HG03378 (cell line): ENCODE results near the gene MARCHF9.
"Not testable (repeated sequence)": the region's sequence is repeated elsewhere in the genome, so short reads cannot be mapped to it uniquely, and the experiment has no call there.

ENCODE experiments used
- ATAC-seq: cut with Tn5 transposase; IDR thresholded peaks from one replicate; pipeline ENCODE4 v1.9.1; 2021; ENCODE audit warnings: mild to moderate bottlenecking, moderate library complexity; ENCODE audit not compliant: unreplicated experiment

The MARCHF9 gene, protein sequence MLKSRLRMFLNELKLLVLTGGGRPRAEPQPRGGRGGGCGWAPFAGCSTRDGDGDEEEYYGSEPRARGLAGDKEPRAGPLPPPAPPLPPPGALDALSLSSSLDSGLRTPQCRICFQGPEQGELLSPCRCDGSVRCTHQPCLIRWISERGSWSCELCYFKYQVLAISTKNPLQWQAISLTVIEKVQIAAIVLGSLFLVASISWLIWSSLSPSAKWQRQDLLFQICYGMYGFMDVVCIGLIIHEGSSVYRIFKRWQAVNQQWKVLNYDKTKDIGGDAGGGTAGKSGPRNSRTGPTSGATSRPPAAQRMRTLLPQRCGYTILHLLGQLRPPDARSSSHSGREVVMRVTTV

DNA sequence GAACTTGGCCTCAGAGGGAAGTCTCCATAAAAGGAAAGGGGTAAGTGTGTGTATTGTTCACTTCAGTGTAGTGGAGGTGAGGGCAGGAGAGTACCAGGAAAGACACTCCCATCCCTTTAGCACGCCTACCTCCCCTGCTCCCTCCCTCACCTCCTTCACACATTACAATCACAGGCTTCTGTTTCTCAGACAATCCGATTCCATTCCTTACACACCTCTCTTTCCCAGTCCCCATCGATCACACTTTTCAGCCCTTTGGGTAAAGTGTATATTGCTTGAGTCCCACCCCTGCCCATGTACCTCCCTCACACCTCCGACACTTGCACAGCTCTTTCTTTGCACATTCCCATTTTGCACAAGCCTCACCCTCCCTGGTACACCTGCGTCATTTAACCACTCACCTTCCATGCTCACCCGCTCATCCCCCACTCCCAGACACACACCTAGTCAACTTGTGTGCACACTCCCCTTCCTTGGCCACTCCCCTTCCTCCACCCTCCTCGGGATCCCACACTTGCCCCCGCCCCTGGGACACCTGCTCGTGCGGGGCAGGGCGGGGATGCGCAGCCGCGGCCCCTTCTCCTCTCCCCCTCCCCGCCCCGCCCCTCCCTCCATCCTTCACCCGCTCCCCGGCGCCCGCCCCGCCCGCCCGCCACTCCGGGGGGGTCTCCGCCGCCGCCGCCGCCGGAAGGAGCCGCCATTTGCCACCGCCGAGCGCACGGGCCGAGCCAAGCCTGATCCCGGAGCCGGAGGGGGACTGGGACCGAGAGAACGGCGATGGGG is at the start of gene MARCHF9:
MARCHF9 (plus strand) TSS at position 693 of the 783 bp plus-strand sequence. CDS start 426 bp downstream, outside the sequence.
- ATAC-seq, result no peak

DNA sequence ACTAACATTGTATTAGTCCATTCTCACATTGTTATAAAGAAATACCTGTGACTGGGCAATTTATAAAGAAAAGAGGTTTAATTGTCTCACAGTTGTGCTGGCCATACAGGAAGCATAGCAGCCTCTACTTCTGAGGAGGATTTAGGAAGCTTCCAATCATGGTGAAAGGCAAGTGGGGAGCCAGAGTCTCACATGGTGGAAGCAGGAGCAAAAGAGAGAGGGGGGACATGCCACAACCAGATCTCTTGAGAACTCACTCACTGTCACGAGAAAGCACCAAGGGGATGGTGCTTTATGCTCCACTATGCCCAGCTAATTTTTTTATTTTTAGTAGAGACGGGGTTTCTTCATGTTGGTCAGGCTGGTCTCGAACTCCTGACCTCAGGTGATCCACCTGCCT is 47.7 kb upstream of the MARCHF9 start:
- ATAC-seq, result no peak

DNA sequence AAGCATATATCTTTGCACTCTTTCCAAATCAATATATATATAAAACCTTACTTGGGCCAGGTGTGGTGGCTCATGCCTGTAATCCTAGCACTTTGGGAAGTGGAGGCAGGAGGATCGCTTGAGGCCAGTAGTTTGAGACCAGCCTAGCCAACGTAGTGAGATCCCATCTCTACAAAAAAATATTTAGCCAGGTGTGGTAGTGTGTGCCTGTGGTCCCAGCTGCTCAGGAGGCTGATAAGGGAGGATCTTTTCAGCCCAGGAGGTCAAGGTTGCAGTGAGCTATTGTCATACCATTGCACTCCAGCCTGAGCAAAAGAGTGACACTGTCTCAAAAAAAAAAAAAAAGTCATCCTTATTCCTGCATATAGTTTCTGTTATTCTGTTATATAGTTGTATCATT is 46.6 kb upstream of the MARCHF9 start:
- ATAC-seq, result no peak

DNA sequence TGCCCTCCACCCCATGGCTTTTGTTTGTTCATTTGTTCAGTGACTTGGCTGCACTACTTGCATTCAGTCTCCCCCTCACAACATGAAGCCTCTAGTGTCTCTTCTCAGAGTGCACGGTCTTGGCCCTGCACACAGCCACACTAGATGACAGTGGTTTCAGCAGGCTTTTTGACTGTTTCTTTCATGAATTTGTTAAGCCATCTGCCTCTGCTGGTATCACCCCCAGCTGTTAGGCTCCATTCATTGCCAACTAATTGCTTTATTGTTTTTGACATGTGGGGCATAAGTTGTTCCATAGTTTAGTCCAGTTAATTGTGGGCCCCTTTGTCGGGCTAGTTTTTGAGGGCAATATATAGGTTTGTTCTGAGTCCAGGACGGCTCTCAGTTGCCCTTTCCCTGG is 42.2 kb upstream of the MARCHF9 start:
- ATAC-seq, result no peak

DNA sequence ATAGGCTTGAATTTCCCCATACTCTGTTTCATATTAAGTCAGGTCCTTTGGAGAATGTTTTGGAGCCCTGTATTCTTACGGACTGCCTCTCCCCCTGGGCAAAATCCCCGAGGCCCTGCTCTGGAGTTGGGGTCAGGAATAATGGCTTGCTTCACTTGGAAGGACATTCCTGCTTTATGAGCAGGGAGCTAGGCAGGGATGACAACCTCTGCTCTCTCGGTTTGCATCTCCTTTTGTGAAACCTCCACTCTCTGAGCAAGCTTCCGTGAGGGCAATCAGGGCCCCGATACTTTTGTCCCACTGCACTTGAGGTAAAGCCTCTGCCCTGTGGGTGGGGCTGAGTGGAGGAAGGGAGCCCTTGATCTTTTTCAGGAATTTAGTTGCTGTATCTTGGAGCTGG is 41.7 kb upstream of the MARCHF9 start:
- ATAC-seq, result no peak

DNA sequence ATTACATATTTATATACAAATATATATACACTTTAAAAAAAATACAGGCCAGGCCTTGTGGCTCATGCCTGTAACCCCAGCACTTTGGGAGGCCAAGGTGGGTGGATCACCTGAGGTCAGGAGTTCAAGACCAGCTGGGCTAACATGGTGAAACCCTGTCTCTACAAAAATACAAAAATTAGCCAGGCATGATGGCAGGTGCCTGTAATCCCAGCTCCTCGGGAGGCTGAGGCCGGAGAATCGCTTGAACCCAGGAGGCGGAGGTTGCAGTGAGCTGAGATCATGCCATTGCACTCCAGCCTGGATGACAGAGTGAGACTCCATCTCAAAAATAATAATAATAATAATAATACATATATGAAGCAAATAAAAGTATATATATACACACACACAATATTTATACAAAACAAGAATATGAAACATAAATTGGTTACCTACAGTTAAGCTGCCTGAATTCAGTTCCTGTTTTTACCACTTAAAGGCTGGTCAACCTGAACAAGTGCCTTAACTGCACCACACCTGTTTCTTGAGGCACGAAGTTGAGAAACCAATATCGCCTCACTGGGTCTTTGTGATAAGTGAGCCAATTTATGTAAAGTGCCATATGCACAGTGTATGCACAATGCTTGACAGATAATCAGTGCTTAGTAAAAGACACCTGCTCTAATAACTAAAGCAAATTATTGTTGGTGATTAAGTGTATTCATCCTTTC is 39.7 kb upstream of the MARCHF9 start:
- not testable (repeated sequence) for ATAC-seq

DNA sequence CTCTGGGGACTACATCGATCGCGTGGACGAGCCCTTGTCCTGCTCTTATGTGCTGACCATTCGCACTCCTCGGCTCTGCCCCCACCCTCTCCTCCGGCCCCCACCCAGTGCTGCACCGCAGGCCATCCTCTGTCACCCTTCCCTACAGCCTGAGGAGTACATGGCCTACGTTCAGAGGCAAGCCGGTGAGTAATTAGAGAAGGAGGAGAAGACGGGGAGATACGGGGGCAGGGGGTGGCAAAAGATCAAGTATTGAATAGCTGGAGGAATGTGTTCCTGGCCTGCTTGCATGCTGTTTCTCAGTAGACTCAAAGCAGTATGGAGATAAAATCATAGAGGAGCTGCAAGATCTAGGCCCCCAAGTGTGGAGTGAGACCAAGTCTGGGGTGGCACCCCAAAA is 39.1 kb upstream of the MARCHF9 start:
- no peak for ATAC-seq

DNA sequence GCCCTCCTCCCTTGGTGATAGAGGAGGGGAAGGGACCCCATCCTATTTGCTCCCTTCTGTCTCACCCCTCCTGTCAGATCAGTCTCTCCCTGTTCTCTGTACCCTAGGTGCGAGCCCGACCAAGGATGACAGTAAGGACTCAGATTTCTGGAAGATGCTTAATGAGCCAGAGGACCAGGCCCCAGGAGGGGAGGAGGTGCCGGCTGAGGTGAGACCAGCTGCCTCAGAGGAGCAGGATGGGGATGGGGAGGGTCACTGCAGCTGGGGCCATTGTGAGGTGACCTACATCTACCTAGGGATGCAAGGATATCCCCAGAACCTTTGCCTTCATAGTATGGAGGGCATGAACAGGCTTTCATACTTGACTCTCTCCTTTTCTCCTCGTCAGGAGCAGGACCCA is 38.6 kb upstream of the MARCHF9 start:
- no peak for ATAC-seq

DNA sequence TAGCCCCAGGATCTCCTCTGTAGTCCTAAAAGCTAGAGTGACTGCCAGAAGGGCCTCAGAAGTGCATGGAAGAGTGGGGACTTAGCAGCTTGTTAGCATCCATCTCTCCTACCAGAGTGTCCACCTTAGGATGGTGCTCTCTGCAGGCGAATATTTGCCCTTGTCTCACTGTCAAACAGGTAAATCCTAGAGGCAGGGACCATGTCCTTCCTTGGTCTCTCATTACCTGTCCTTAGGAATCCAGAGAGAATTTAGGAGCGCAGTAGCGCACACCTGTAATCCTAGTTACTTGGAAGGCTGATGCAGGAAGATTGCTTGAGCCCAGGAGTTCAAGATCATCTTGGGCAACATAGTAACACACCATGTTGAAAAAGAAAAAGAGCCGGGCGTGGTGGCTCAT is 37.8 kb upstream of the MARCHF9 start:
- ATAC-seq, result no peak

DNA sequence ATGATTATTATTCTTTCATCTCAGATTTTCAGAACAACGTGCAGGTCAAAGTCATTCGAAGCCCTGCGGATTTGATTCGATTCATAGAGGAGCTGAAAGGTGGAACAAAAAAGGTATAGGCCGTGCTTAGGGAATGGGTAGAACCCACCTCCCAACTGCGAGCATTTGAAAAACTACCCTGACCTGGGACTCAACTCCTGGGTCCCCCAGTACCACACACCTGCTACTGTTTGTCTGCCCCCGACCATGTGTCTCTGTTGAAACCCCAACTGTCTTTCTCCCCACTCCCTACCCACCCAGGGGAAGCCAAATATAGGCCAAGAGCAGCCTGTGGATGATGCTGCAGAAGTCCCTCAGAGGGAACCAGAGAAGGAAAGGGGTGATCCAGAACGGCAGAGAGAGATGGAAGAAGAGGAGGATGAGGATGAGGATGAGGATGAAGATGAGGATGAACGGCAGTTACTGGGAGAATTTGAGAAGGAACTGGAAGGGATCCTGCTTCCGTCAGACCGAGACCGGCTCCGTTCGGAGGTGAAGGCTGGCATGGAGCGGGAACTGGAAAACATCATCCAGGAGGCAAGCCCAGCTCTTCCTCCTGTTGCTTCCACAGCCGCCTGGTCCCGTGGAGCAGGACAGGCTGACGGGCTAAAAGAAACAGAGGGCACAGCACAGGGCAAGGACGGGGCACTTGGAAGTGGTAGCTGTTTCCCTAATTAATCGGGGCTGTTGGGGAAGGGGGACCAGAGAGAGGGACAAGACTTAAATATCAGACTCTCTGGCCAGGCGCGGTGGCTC is 36.9 kb upstream of the MARCHF9 start:
- no peak for ATAC-seq

DNA sequence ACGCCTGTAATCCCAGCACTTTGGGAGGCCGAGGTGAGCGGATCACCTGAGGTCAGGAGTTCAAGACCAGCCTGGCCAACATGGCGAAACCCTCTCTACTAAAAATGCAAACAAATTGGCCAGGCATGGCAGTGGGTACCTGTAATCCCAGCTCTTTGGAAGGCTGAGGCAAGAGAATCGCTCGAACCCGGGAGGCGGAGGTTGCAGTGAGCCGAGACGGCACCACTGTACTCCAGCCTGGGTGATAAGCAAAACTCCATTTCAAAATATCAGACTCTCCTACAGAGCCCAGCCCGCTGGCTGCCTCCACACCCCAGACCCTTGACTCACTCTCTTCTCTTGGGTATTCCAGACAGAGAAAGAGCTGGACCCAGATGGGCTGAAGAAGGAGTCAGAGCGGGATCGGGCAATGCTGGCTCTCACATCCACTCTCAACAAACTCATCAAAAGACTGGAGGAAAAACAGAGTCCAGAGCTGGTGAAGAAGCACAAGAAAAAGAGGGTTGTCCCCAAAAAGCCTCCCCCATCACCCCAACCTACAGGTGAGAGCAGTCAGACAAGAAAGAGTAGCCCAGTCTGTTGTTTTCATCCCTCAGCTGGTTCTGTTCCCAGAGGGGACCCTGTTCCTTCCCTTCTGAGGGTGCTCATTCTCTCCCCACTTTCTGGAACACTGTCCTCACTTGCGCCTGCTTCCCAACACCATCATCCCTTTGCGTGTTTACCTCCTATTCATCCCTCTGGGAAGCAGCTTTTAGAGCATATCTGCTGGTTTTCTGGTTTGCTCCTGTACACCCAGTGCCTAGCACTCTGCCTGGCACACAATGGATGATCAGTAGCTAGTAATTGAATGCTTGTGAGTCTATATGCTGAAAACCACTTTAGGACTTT is 36.0 kb upstream of the MARCHF9 start:
- no peak for ATAC-seq

DNA sequence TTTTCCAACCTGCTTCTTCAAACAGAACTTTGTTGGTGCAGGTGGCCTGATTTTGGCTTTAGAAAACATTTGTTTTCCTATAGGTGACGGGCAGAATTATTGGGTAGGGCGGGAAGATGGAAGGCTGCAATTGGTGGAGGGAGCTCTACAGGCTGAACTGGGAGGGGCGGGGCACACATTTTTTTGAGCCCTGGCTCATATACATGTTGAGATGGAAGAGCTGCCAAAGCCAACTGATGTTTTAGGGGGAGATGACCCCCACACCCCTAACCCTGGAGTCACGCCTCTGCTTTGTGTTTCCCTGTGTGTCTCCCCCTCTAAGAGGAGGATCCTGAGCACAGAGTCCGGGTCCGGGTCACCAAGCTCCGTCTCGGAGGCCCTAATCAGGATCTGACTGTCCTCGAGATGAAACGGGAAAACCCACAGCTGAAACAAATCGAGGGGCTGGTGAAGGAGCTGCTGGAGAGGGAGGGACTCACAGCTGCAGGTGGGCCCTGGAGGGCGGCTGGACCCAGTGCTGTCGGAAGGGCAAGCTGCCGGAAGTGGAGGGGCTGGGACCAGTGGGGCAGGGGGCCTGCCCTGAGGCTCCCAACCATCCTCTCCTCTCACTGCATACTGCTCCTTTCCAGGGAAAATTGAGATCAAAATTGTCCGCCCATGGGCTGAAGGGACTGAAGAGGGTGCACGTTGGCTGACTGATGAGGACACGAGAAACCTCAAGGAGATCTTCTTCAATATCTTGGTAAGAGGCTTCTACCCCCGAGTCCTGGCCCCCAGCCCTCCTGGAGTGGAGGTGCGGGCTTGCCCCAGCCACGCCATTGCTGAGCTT is 34.9 kb upstream of the MARCHF9 start:
- ATAC-seq, result no peak

DNA sequence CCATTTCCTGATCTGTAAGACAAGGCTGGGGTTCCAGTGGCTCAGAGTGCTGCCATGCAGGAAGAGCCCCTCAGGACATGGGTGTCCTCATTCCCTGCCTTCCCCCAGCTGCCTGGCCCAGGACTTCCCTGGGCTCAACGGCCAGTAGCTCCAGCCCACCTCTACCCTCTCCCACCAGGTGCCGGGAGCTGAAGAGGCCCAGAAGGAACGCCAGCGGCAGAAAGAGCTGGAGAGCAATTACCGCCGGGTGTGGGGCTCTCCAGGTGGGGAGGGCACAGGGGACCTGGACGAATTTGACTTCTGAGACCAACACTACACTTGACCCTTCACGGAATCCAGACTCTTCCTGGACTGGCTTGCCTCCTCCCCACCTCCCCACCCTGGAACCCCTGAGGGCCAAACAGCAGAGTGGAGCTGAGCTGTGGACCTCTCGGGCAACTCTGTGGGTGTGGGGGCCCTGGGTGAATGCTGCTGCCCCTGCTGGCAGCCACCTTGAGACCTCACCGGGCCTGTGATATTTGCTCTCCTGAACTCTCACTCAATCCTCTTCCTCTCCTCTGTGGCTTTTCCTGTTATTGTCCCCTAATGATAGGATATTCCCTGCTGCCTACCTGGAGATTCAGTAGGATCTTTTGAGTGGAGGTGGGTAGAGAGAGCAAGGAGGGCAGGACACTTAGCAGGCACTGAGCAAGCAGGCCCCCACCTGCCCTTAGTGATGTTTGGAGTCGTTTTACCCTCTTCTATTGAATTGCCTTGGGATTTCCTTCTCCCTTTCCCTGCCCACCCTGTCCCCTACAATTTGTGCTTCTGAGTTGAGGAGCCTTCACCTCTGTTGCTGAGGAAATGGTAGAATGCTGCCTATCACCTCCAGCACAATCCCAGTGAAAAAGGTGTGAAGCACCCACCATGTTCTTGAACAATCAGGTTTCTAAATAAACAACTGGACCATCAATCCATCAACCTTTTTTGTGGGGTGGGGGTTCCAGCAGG is 34.0 kb upstream of the MARCHF9 start:
- no peak for ATAC-seq

DNA sequence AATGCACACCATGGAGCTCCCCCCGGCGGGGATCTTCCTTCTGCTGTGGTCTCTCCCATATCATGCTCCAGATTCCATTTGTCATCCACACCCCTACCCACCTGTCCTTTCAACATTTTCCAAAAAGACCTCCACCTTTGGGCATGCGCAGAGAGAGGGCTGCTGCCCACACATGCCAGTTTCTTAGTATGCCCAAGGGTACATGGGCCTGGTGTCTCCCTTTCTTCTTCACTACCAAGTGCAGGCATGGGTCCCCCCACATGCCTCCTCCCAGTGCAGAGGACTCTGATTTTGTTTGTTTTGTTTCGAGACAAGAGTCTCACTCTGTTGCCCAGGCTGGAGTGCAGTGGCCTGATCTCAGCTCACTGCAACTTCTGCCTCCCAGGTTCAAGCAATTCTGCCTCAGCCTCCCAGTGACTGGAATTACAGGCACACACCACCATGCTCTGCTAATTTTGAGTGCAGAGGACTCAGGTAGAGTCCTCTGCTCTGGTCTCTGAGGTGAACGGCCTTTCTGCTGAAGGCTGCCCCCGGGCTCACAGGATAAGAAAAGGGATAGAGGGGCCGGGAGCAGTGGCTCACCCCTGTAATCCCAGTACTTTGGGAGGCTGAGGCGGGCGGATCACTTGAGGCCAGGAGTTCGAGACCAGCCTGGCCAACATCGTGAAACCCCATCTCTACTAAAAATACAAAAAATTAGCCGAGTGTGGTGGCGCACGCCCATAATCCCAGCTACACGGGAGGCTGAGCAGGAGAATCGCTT is 32.9 kb upstream of the MARCHF9 start:
- not testable (repeated sequence) for ATAC-seq

DNA sequence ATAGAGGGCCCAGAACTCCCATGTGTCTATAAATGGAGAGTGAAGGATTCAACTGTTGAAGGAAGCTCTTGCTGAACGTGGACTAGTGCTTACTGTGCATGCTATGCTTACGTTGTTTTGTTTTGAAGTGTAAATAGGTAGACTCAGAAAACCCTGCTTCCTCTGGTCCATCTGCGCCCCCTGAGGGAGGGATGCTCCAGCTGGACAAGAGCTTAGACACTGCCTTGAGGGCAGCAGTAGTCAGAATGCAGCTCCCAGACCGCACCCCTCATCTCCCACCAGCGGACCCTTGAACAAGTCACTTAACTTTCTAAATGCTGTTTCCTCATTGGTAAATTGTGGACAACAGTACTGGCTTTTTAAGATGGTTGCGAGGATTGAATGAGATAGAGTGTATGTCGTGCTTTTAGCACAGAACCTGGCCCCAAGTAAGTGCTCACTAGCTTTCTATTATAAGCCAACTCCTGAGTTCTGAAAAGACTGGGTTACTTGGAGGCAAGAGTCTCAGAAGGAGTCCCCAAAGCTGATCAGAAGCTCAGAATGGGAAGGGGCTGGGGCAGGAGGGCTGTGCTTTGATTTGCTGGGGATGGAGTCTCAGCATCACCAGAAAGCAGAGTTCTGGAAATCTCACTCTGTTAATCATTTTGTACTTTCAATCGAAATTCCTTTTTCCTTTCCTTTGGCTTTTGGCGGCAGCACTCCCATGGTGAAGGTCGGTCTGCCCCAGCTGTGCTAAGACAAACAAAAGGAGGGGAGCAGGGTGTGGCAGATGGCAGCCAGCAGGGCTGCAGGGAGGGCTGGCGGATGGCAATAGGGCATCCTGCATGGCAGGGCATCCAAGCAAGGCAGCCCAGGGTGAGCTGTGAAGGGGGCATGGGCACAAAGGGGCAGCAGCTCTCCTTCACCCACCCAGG is 31.9 kb upstream of the MARCHF9 start:
- ATAC-seq, result no peak

DNA sequence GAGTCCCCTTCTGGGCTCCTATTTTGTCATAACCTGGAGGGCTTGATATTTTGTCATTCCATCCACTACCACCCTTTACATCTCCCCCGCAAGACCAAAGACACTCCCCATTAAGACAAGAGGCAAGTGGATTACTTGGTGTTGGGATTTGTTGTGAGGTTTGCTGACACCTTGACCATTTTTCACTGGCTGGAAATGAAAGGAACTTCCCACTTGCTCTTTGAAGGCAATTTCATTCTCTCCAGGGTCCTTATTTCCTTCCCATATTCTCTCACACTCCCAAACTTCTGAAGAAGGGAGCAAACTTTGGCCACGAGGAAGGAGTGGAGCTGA is 31.3 kb upstream of the MARCHF9 start:
- no peak for ATAC-seq
